GM11168 (cell line): Measurements from ENCODE around the gene CCDC82.
"Not testable (repeated sequence)": the region's sequence is repeated elsewhere in the genome, so short reads cannot be mapped to it uniquely, and the experiment has no call there.

ENCODE experiments used
- in situ Hi-C: fragments of 300-500 bp; cut with MboI; formaldehyde crosslinking; loops from one replicate; pipeline ENCODE4 v1.12.0; 2022; ENCODE audit warnings: low sequenced_read_pairs; ENCODE audit not compliant: unreplicated experiment

The CCDC82 gene

GRCh38 chr11:96389720-96390487 lies at the start of gene CCDC82, which contains the start of gene JRKL:
CCDC82 (minus strand) TSS chr11:96389912; CDS start chr11:96384747, 5,165 bp downstream.
JRKL (plus strand) TSS chr11:96390013; CDS start chr11:96390650, 637 bp downstream.
- in situ Hi-C loops = loop anchor here (25.0 kb wide), 1 partner anchor 553 kb away; no protein-coding TSS in a partner anchor

- in situ Hi-C loops = not testable (repeated sequence)
Observed at GRCh38 chr11:96432654-96433053, 42.9 kb upstream of the CCDC82 start.

GRCh38 chr11:96430668-96431067 lies 41.0 kb upstream of the CCDC82 start:
- in situ Hi-C loops = no loop called here

GRCh38 chr11:96424693-96425092 lies 35.0 kb upstream of the CCDC82 start:
- in situ Hi-C loops = no loop called here

GRCh38 chr11:96413408-96413807 lies 23.7 kb upstream of the CCDC82 start:
- in situ Hi-C loops = no loop called here

- in situ Hi-C loops = no loop called here
Observed at GRCh38 chr11:96412761-96413381, 23.2 kb upstream of the CCDC82 start.

GRCh38 chr11:96411412-96411811 lies 21.7 kb upstream of the CCDC82 start:
- in situ Hi-C loops = not testable (repeated sequence)

- in situ Hi-C loops = no loop called here
Observed at GRCh38 chr11:96400697-96401096, 11.0 kb upstream of the CCDC82 start.

- in situ Hi-C loops = loop anchor here (25.0 kb wide), 1 partner anchor 561 kb away; no protein-coding TSS in a partner anchor
Observed at GRCh38 chr11:96397863-96398262, 8.2 kb upstream of the CCDC82 start.

GRCh38 chr11:96396637-96397036 lies 6.9 kb upstream of the CCDC82 start:
- in situ Hi-C loops = loop anchor here (25.0 kb wide), 1 partner anchor 559 kb away; no protein-coding TSS in a partner anchor

GRCh38 chr11:96394773-96395172 lies 5.1 kb upstream of the CCDC82 start:
- in situ Hi-C loops = loop anchor here (25.0 kb wide), 1 partner anchor 557 kb away; no protein-coding TSS in a partner anchor

GRCh38 chr11:96393753-96394348 lies 4.1 kb upstream of the CCDC82 start:
- in situ Hi-C loops = loop anchor here (25.0 kb wide), 1 partner anchor 557 kb away; no protein-coding TSS in a partner anchor

GRCh38 chr11:96391698-96392307 lies 2.1 kb upstream of the CCDC82 start:
- in situ Hi-C loops = loop anchor here (25.0 kb wide), 1 partner anchor 555 kb away; no protein-coding TSS in a partner anchor

GRCh38 chr11:96390488-96390792 lies 728 bp upstream of the CCDC82 start:
- in situ Hi-C loops = loop anchor here (25.0 kb wide), 1 partner anchor 553 kb away; no protein-coding TSS in a partner anchor

GRCh38 chr11:96388891-96389719 lies 607 bp downstream of the CCDC82 start:
- in situ Hi-C loops = loop anchor here (25.0 kb wide), 1 partner anchor 552 kb away; no protein-coding TSS in a partner anchor

- in situ Hi-C loops = loop anchor here (25.0 kb wide), 1 partner anchor 548 kb away; no protein-coding TSS in a partner anchor
Observed at GRCh38 chr11:96385187-96385586, 4.5 kb downstream of the CCDC82 start.

GRCh38 chr11:96384156-96384555 lies 5.6 kb downstream of the CCDC82 start:
- in situ Hi-C loops = loop anchor here (25.0 kb wide), 1 partner anchor 547 kb away; no protein-coding TSS in a partner anchor

GRCh38 chr11:96376796-96377195 lies 12.9 kb downstream of the CCDC82 start:
- in situ Hi-C loops = loop anchor here (25.0 kb wide), 1 partner anchor 539 kb away; no protein-coding TSS in a partner anchor

- in situ Hi-C loops = no loop called here
Observed at GRCh38 chr11:96373826-96374225, 15.9 kb downstream of the CCDC82 start.
